ENCODE results near the gene MID2.
"Not testable (repeated sequence)": the region's sequence is repeated elsewhere in the genome, so short reads cannot be mapped to it uniquely, and the experiment has no call there.

DNA sequence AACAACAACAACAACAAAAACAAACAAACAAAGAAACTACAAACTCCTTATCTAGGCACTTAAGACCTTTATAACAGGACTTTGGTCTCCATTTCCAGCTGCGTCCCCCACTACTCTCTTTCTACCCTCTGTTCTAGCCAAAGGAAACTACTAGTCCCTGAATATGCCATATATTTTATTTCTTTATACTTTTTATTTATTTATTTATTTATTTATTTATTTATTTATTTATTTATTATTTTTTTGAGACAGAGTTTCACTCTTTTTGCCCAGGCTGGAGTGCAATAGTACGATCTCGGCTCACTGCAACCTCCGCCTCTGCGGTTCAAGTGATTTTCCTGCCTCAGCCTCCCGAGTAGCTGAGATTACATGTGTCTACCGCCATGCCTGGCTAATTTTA is 26.0 kb downstream of the MID2 start:
- TF ChIP-seq, protein P1, sequence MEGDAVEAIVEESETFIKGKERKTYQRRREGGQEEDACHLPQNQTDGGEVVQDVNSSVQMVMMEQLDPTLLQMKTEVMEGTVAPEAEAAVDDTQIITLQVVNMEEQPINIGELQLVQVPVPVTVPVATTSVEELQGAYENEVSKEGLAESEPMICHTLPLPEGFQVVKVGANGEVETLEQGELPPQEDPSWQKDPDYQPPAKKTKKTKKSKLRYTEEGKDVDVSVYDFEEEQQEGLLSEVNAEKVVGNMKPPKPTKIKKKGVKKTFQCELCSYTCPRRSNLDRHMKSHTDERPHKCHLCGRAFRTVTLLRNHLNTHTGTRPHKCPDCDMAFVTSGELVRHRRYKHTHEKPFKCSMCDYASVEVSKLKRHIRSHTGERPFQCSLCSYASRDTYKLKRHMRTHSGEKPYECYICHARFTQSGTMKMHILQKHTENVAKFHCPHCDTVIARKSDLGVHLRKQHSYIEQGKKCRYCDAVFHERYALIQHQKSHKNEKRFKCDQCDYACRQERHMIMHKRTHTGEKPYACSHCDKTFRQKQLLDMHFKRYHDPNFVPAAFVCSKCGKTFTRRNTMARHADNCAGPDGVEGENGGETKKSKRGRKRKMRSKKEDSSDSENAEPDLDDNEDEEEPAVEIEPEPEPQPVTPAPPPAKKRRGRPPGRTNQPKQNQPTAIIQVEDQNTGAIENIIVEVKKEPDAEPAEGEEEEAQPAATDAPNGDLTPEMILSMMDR (IDR thresholded peaks at IDR 0.05): not testable (repeated sequence)
- TF ChIP-seq POLR2A, POLR2AphosphoS5 (IDR thresholded peaks at IDR 0.05): not testable (repeated sequence)
